Measurements from ENCODE around the gene SIGLEC7. TPM values are rescaled to one million over a fixed set of nuclear protein-coding genes. Genes with fewer than 3 reads are reported as not detected.
A peak's percentile ranks its signal among the peaks of the same experiment; 100 is the strongest.

The SIGLEC7 gene
- total RNA-seq, 1 experiment from 2014 or later = not detected

DNA sequence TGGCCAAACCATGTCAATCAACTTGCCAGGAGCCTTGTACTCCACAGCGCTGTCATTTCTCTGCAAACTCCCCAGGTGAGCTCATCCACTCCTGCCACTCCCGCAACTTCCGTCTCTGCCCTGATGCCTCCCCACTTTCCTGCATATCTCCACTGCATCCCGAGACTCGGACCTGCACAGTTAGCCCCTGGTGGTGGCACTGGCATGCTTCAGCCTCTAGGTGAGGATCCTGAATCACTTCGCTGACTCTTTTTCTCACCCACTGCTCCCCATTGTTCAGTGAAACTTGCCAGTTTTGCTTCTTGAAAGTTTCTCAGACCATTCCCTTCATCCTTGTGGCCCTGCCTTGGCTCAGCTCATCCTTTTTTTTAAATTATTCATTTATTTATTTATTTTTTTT, 30.5 kb upstream of the SIGLEC7 start:
- no peaks in the 10 kb centered on the region for H3K9me3 ChIP-seq (ENCODE audit: low read length)
- intact Hi-C loops (cut with micrococcal nuclease) = no loop called here

DNA sequence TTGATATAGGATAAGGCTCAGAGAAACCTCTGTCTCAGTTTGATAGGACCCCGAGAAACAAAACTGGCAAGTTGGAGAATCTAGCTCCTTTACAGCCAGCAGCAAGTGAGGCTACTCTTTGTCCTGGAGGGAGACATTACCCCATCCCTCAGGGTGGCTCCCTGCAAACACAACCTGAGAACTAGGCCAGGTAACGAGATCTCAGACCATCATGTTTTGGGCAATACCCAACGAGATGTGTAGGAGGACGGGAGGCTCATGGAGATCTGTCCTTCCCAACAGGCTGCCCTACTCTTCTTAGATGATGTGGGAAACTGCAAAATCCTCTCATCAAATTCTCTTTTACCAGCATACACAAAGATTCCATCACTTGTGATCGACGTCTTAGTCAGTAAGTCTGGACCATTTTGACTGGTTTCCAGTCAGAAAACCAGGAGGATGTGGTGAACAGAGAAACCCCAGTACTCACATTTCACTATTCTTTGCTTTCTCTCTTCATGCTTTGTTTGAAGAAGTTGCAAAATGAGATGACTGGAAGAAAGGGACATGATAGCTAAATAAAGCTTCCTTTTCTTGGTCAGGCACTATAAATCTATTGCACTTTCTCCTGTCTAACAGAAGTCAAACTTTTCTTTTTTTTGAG, 27.9 kb upstream of the SIGLEC7 start:
- Histone ChIP-seq H3K4me3 (ENCODE audit: low read length) (no peak overlapping the region), H3K36me3 (ENCODE audit: low read depth, low read length) (no peaks in the 10 kb centered on the region), H3K27ac (ENCODE audit: low read length) (no peak overlapping the region), H3F3A (ENCODE audit: low read length, unreplicated experiment) (no peaks in the 10 kb centered on the region), H3K9ac (ENCODE audit: low read length) (no peak overlapping the region), H2AFZ (ENCODE audit: low read length) (no peak overlapping the region), H3K4me2 (ENCODE audit: low read length) (no peak overlapping the region), H3K27me3 (ENCODE audit: low read length) (peaks cover 50% of the 10 kb centered on the region), H4K20me1 (ENCODE audit: low read length) (no peaks in the 10 kb centered on the region), H3K79me2 (ENCODE audit: low read length) (no peaks in the 10 kb centered on the region), H3K9me3 (ENCODE audit: low read length) (no peaks in the 10 kb centered on the region), H3K9me2 (replicated peaks; ENCODE audit: low read length) (no peaks in the 10 kb centered on the region), H3K4me1 (ENCODE audit: insufficient read depth, low read length) (no peaks in the 10 kb centered on the region)
- ChIA-PET POLR2A (ENCODE audit: unreplicated experiment) (no interaction called here), CTCF (no interaction called here)
- ATAC-seq (no peak), DNase-seq (no peak)
- TF ChIP-seq EZH2 (IDR thresholded peaks at IDR 0.05; ENCODE audit: low read length, unreplicated experiment) = no peak
- TF ChIP-seq, protein P1, sequence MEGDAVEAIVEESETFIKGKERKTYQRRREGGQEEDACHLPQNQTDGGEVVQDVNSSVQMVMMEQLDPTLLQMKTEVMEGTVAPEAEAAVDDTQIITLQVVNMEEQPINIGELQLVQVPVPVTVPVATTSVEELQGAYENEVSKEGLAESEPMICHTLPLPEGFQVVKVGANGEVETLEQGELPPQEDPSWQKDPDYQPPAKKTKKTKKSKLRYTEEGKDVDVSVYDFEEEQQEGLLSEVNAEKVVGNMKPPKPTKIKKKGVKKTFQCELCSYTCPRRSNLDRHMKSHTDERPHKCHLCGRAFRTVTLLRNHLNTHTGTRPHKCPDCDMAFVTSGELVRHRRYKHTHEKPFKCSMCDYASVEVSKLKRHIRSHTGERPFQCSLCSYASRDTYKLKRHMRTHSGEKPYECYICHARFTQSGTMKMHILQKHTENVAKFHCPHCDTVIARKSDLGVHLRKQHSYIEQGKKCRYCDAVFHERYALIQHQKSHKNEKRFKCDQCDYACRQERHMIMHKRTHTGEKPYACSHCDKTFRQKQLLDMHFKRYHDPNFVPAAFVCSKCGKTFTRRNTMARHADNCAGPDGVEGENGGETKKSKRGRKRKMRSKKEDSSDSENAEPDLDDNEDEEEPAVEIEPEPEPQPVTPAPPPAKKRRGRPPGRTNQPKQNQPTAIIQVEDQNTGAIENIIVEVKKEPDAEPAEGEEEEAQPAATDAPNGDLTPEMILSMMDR (conservative IDR thresholded peaks at IDR 0.05; ENCODE audit: low read depth, low read length) = no peak
- no peak for TF ChIP-seq EZH2phosphoT487 (IDR thresholded peaks at IDR 0.05; ENCODE audit: borderline replicate concordance, low read length)
- intact Hi-C loops (cut with micrococcal nuclease) = no loop called here
- no TSS peak for BruUV-seq (replicated peaks)

More for the DNA sequence above, 30.5 kb upstream of the SIGLEC7 start:
- no peak overlapping the region for H3K4me2 ChIP-seq (ENCODE audit: low read length)
- H3K27ac ChIP-seq (ENCODE audit: low read length) = no peak overlapping the region
- no peaks in the 10 kb centered on the region for H4K20me1 ChIP-seq (ENCODE audit: low read length)
- H3K27me3 ChIP-seq (ENCODE audit: low read length) = peaks cover 33% of the 10 kb centered on the region
- TF ChIP-seq EZH2phosphoT487 (IDR thresholded peaks at IDR 0.05; ENCODE audit: borderline replicate concordance, low read length) (no peak), EZH2 (IDR thresholded peaks at IDR 0.05; ENCODE audit: low read length, unreplicated experiment) (no peak)
- TF ChIP-seq, protein P1 (conservative IDR thresholded peaks at IDR 0.05; ENCODE audit: low read depth, low read length) = peak; percentile 46
- DNase-seq = peak; percentile 36
- peaks cover 15% of the 10 kb centered on the region for H3K79me2 ChIP-seq (ENCODE audit: low read length)
- no peak overlapping the region for H3K4me3 ChIP-seq (ENCODE audit: low read length)
- no peak for ATAC-seq
- H3F3A ChIP-seq (ENCODE audit: low read length, unreplicated experiment) = no peaks in the 10 kb centered on the region
- peaks cover 12% of the 10 kb centered on the region; the same call in 1 of the 2 replicates for H3K4me1 ChIP-seq (ENCODE audit: insufficient read depth, low read length)
- ChIA-PET CTCF (interaction anchor here (0.6 kb wide), 1 partner anchor 91 kb away, joined by 4 read pairs; no protein-coding TSS in a partner anchor), POLR2A (ENCODE audit: unreplicated experiment) (no interaction called here)
- H2AFZ ChIP-seq (ENCODE audit: low read length) = no peak overlapping the region
- H3K9me2 ChIP-seq (replicated peaks; ENCODE audit: low read length) = no peaks in the 10 kb centered on the region
- H3K36me3 ChIP-seq (ENCODE audit: low read depth, low read length) = no peaks in the 10 kb centered on the region
- no peak overlapping the region for H3K9ac ChIP-seq (ENCODE audit: low read length)
- BruUV-seq (replicated peaks) = no TSS peak

DNA sequence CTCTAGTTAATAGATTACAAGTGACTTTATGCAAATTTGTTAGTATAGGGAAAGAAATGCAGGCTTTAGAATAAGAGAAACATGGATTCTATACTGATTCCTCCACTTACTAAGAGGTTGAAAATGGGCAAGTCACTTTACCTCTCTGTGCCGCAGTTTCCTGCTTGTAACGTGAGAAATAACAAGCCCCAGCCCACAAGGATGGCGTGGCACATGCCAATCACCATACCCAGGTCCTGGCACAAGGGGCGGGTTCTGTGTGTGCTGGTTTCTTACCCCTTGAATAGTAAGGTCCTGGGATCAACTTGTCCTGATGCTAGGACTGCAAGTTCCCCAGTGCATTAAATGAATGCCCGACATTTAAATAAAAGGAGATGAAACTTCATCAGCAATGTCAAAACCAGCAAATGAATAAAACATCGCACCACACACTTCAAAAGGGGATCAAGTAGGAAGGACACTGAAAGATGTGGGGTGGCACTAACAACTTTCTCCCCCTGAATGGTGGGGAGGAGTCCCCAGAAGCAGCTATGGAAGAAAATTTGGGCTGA, 25.3 kb upstream of the SIGLEC7 start:
- Histone ChIP-seq H3K36me3 (ENCODE audit: low read depth, low read length) (no peaks in the 10 kb centered on the region), H3K4me3 (ENCODE audit: low read length) (no peak overlapping the region), H3K27ac (ENCODE audit: low read length) (no peak overlapping the region), H3K9me2 (replicated peaks; ENCODE audit: low read length) (no peaks in the 10 kb centered on the region), H3K27me3 (ENCODE audit: low read length) (peaks cover 53% of the 10 kb centered on the region), H2AFZ (ENCODE audit: low read length) (no peak overlapping the region), H4K20me1 (ENCODE audit: low read length) (no peaks in the 10 kb centered on the region), H3K4me1 (ENCODE audit: insufficient read depth, low read length) (no peaks in the 10 kb centered on the region), H3K79me2 (ENCODE audit: low read length) (no peaks in the 10 kb centered on the region), H3F3A (ENCODE audit: low read length, unreplicated experiment) (no peaks in the 10 kb centered on the region), H3K9me3 (ENCODE audit: low read length) (no peaks in the 10 kb centered on the region), H3K9ac (ENCODE audit: low read length) (no peak overlapping the region), H3K4me2 (ENCODE audit: low read length) (no peak overlapping the region)
- ChIA-PET POLR2A (ENCODE audit: unreplicated experiment) (interaction anchor here (0.7 kb wide), 1 partner anchor 9 kb away, joined by 4 read pairs; the partner anchor contains the start of gene CTU1), CTCF (no interaction called here)
- no TSS peak for BruUV-seq (replicated peaks)
- TF ChIP-seq EZH2 (IDR thresholded peaks at IDR 0.05; ENCODE audit: low read length, unreplicated experiment) (peak; percentile 29), EZH2phosphoT487 (IDR thresholded peaks at IDR 0.05; ENCODE audit: borderline replicate concordance, low read length) (no peak)
- TF ChIP-seq, protein P1 (conservative IDR thresholded peaks at IDR 0.05; ENCODE audit: low read depth, low read length) = no peak
- ATAC-seq (no peak), DNase-seq (no peak)
- intact Hi-C loops (cut with micrococcal nuclease) = no loop called here

All from PC-3 (cell line).